IMR-90 (cell line): ENCODE data around the gene SLC4A2. TPM values are rescaled to one million over a fixed set of nuclear protein-coding genes. Genes with fewer than 3 reads are reported as not detected.

Experiments
- ATAC-seq: fragments of 200-7000 bp; cut with Tn5 transposase; 2 replicates; pipeline ENCODE4 v1.9.1; 2020; ENCODE audit warnings: low read depth, mild to moderate bottlenecking, moderate library complexity
- BruUV-seq: library from RNA; stranded (reverse); fragments of 400-500 nt; replicated peaks from 2 replicates; lab custom pipeline; 2021; lab: Mats Ljungman, UMichigan
- CTCF ChIA-PET: fragments of 300-600 bp; formaldehyde crosslinking; extraction: SDS; loops from one replicate; lab custom pipeline; 2021; ENCODE audit warnings: antibody characterized with exemption; lab: Yijun Ruan, JAX
- POLR2A ChIA-PET: fragments of 300-600 bp; sonication (Branson Sonifier 250); formaldehyde crosslinking; loops from one replicate; lab custom pipeline; 2022; ENCODE audit warnings: antibody characterized with exemption; ENCODE audit not compliant: unreplicated experiment; lab: Charles Lee
- DNase-seq: peaks from one replicate; pipeline ENCODE4 v3.0.0; 2013
- H2AFZ ChIP-seq: replicated peaks from 2 replicates; pipeline ENCODE3; 2013; ENCODE audit warnings: low read length, mild to moderate bottlenecking; ENCODE audit not compliant: poor library complexity
- H2AK5ac ChIP-seq: 2 replicates; pipeline ENCODE4 v1.6.1; 2013; ENCODE audit warnings: low read depth, low read length, inconsistent platforms
- H2AK9ac ChIP-seq: replicated peaks from 2 replicates; pipeline ENCODE3; 2013; ENCODE audit warnings: mild to moderate bottlenecking, low read depth, low read length, moderate library complexity; ENCODE audit not compliant: poor library complexity
- H2BK120ac ChIP-seq: 2 replicates; pipeline ENCODE4 v1.6.1; 2013; ENCODE audit warnings: low read depth, low read length, inconsistent platforms
- H2BK15ac ChIP-seq: 3 replicates; pipeline ENCODE4 v1.6.1; 2013; ENCODE audit warnings: low read depth, low read length, inconsistent platforms
- H2BK20ac ChIP-seq: 2 replicates; pipeline ENCODE4 v1.6.1; 2013; ENCODE audit warnings: low read depth, mild to moderate bottlenecking, inconsistent platforms, low read length, moderate library complexity
- H2BK5ac ChIP-seq: 2 replicates; pipeline ENCODE4 v1.6.1; 2013; ENCODE audit warnings: mild to moderate bottlenecking, low read depth, low read length, inconsistent platforms; ENCODE audit not compliant: poor library complexity, severe bottlenecking
- H3K14ac ChIP-seq: replicated peaks from 2 replicates; pipeline ENCODE4 v1.6.1; 2013; ENCODE audit warnings: low read depth, low read length, inconsistent platforms
- H3K18ac ChIP-seq: 2 replicates; pipeline ENCODE4 v1.6.1; 2013; ENCODE audit warnings: low read depth, low read length, control low read depth
- H3K23ac ChIP-seq: 2 replicates; pipeline ENCODE4 v1.6.1; 2013; ENCODE audit warnings: low read depth, low read length, inconsistent platforms
- H3K27ac ChIP-seq: 2 replicates; pipeline ENCODE4 v1.5.1; 2013; ENCODE audit warnings: mild to moderate bottlenecking, control low read depth, low read length; ENCODE audit not compliant: insufficient read depth
- H3K27me3 ChIP-seq: 2 replicates; pipeline ENCODE4 v1.6.1; 2013; ENCODE audit warnings: low read length; ENCODE audit not compliant: control insufficient read depth, insufficient read depth
- H3K36me3 ChIP-seq: 2 replicates; pipeline ENCODE4 v1.6.1; 2013; ENCODE audit warnings: low read length, mixed read lengths; ENCODE audit not compliant: control insufficient read depth, insufficient read depth
- H3K4ac ChIP-seq: 2 replicates; pipeline ENCODE4 v1.6.1; 2013; ENCODE audit warnings: low read depth, low read length, inconsistent platforms
- H3K4me1 ChIP-seq: 2 replicates; pipeline ENCODE4 v1.6.1; 2013; ENCODE audit warnings: low read length, mixed read lengths; ENCODE audit not compliant: control insufficient read depth, insufficient read depth
- H3K4me2 ChIP-seq: 2 replicates; pipeline ENCODE4 v1.6.1; 2013; ENCODE audit warnings: low read depth, mild to moderate bottlenecking, control low read depth, low read length, moderate library complexity
- H3K4me3 ChIP-seq: 2 replicates; pipeline ENCODE4 v1.5.1; 2013; ENCODE audit warnings: low read depth, mild to moderate bottlenecking, control low read depth, low read length, moderate library complexity; ENCODE audit not compliant: insufficient read depth
- H3K56ac ChIP-seq: 2 replicates; pipeline ENCODE4 v1.6.1; 2013; ENCODE audit warnings: low read length, inconsistent platforms; ENCODE audit not compliant: insufficient read depth; ENCODE audit errors: extremely low read depth
- H3K79me1 ChIP-seq, 2 experiments: 2 replicates each; pipeline ENCODE4 v1.6.1; 2013; ENCODE audit warnings: low read length in 2 of 2, inconsistent platforms in 1 of 2, low read depth in 1 of 2
- H3K9ac ChIP-seq: 2 replicates; pipeline ENCODE4 v1.6.1; 2013; ENCODE audit warnings: low read depth, low read length, control low read depth
- H3K9me1 ChIP-seq: 2 replicates; pipeline ENCODE4 v1.6.1; 2013; ENCODE audit warnings: low read length, inconsistent platforms; ENCODE audit not compliant: insufficient read depth
- H3K9me3 ChIP-seq: 2 replicates; pipeline ENCODE4 v1.6.1; 2013; ENCODE audit warnings: low read length; ENCODE audit not compliant: control insufficient read depth, insufficient read depth
- H4K20me1 ChIP-seq: 2 replicates; pipeline ENCODE4 v1.6.1; 2013; ENCODE audit warnings: low read length, inconsistent platforms; ENCODE audit not compliant: insufficient read depth
- H4K5ac ChIP-seq: 2 replicates; pipeline ENCODE4 v1.6.1; 2013; ENCODE audit warnings: mild to moderate bottlenecking, low read depth, low read length, control low read depth
- H4K8ac ChIP-seq, 2 experiments: 2 replicates each; pipeline ENCODE4 v1.6.1; 2013; ENCODE audit warnings: low read depth in 2 of 2, low read length in 2 of 2, control low read depth in 1 of 2, inconsistent platforms in 1 of 2
- H4K91ac ChIP-seq: 2 replicates; pipeline ENCODE4 v1.6.1; 2013; ENCODE audit warnings: low read depth, low read length, inconsistent platforms; ENCODE audit not compliant: insufficient read depth
- BHLHE40 ChIP-seq: fragments of 150-350 bp; IDR thresholded peaks from 2 replicates; pipeline ENCODE4 v1.6.1; 2016; ENCODE audit warnings: mild to moderate bottlenecking, low read depth, low read length
- CHD1 ChIP-seq: IDR thresholded peaks from 2 replicates; pipeline ENCODE4 v1.6.1; 2012; ENCODE audit warnings: low read depth, low read length, improper control_type of control experiment
- FOS ChIP-seq: fragments of 150-350 bp; IDR thresholded peaks from 2 replicates; pipeline ENCODE4 v1.6.1; 2016; ENCODE audit warnings: low read depth, low read length
- MXI1 ChIP-seq: IDR thresholded peaks from 2 replicates; pipeline ENCODE4 v1.6.1; 2012; ENCODE audit warnings: low read depth, mild to moderate bottlenecking, low read length, moderate library complexity, borderline replicate concordance
- NFE2L2 ChIP-seq: fragments of 150-350 bp; IDR thresholded peaks from 2 replicates; pipeline ENCODE4 v1.6.1; 2016; ENCODE audit warnings: low read depth, mild to moderate bottlenecking, low read length
- RCOR1 ChIP-seq: IDR thresholded peaks from 2 replicates; pipeline ENCODE4 v1.6.1; 2012; ENCODE audit warnings: mild to moderate bottlenecking, low read length, improper control_type of control experiment; ENCODE audit not compliant: insufficient replicate concordance
- RFX5 ChIP-seq: IDR thresholded peaks from 2 replicates; pipeline ENCODE4 v1.8.0; 2012; ENCODE audit warnings: low read depth, mild to moderate bottlenecking, low read length, moderate library complexity
- SMC3 ChIP-seq: fragments of 150-350 bp; IDR thresholded peaks from 2 replicates; pipeline ENCODE4 v1.6.1; 2016; ENCODE audit warnings: low read depth, mild to moderate bottlenecking, antibody characterized with exemption, low read length, moderate library complexity
- WGBS, 2 experiments: methylation state at CpG; one replicate each; pipeline versions ENCODE4 v1.1.5 to v1.1.7; 2013; ENCODE audit warnings: missing lambda C conversion rate in 2 of 2; ENCODE audit not compliant: insufficient read length in 1 of 2; ENCODE audit errors: extremely low coverage in 2 of 2; 5-methylcytosine and 5-hydroxymethylcytosine counted together
- dilution Hi-C: fragments of 300-500 bp; cut with HindIII; formaldehyde crosslinking; loops from one replicate; pipeline ENCODE4 v1.14.3; 2018; ENCODE audit warnings: low sequenced_read_pairs; ENCODE audit not compliant: unreplicated experiment
- in situ Hi-C: fragments of 300-500 bp; cut with MboI; formaldehyde crosslinking; loops from 3 replicates; pipeline ENCODE4 v1.14.3; 2019; ENCODE audit warnings: low sequenced_read_pairs, inconsistent platforms, mixed read lengths
- intact Hi-C: fragments of 100-400 bp; cut with micrococcal nuclease; formaldehyde crosslinking; loops from 2 replicates; pipeline ENCODE4 v1.10.0; 2022
- polyA plus RNA-seq, 3 experiments: library from polyadenylated mRNA; depleted of rRNA; stranded (reverse); fragments of >200 nt; gene quantifications; 2 replicates each; pipeline ENCODE4 v1.2.3, GENCODE V29; 2012; ENCODE audit warnings: low replicate concordance in 1 of 3
- total RNA-seq: library from RNA; depleted of rRNA; stranded (reverse); fragments of >200 nt; gene quantifications from 2 replicates; pipeline ENCODE4 v1.2.3, GENCODE V29; 2012
- TF ChIP-seq, protein P1 (sequence below): fragments of 150-350 bp; IDR thresholded peaks from 2 replicates; pipeline ENCODE4 v1.6.1; 2016; ENCODE audit warnings: low read depth, mild to moderate bottlenecking, low read length, moderate library complexity, borderline replicate concordance
- TF ChIP-seq, protein P2 (sequence below): conservative IDR thresholded peaks from 2 replicates; pipeline ENCODE4 v1.5.1; 2012; ENCODE audit warnings: mild to moderate bottlenecking, low read depth, low read length, improper control_type of control experiment

The SLC4A2 gene
- total and polyA plus RNA-seq, 2 of the 4 experiments (the other 2 are of a cell fraction): 29.6 to 91.0 TPM

DNA sequence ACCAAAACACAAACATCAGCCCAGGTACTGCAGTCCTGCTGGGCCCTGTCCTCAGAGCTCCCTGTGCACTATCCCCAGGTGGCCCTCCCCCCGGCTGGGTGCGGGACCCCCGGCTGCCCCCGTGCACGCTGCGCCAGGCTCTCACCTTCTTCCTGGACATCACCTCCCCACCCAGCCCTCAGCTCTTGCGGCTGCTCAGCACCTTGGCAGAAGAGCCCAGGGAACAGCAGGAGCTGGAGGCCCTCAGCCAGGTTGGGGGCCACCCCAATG, 49.4 kb upstream of the SLC4A2 start:
- Histone ChIP-seq H3K4me3 (no peak overlapping the region), H4K91ac (no peak overlapping the region), H3K18ac (no peak overlapping the region), H3K9me1 (no peaks in the 10 kb centered on the region), H2AK9ac (no peak overlapping the region), H3K4me2 (no peak overlapping the region), H3K27ac (no peak overlapping the region), H3K36me3 (no peaks in the 10 kb centered on the region), H3K27me3 (peaks cover 20% of the 10 kb centered on the region), H2AK5ac (no peak overlapping the region), H3K4me1 (peaks cover 9% of the 10 kb centered on the region; the same call in 1 of the 2 replicates), H4K20me1 (no peaks in the 10 kb centered on the region), H3K23ac (no peak overlapping the region), H4K5ac (no peak overlapping the region), H2BK120ac (no peak overlapping the region), H3K4ac (no peak overlapping the region), H2BK5ac (no peak overlapping the region), H2AFZ (peak overlapping the region; percentile 57), H2BK20ac (no peak overlapping the region), H4K8ac (no peak overlapping the region), H2BK15ac (no peak overlapping the region), H3K9me3 (no peaks in the 10 kb centered on the region), H3K14ac (no peak overlapping the region), H3K56ac (no peak overlapping the region), H3K9ac (no peak overlapping the region), H3K79me1 (no peaks in the 10 kb centered on the region)
- POLR2A ChIA-PET: no interaction called here
- BruUV-seq: no TSS peak
- TF ChIP-seq BHLHE40 (no peak), RCOR1 (no peak), SMC3 (no peak), NFE2L2 (no peak), MXI1 (no peak), RFX5 (no peak), FOS (no peak), CHD1 (no peak)
- TF ChIP-seq, protein P1, sequence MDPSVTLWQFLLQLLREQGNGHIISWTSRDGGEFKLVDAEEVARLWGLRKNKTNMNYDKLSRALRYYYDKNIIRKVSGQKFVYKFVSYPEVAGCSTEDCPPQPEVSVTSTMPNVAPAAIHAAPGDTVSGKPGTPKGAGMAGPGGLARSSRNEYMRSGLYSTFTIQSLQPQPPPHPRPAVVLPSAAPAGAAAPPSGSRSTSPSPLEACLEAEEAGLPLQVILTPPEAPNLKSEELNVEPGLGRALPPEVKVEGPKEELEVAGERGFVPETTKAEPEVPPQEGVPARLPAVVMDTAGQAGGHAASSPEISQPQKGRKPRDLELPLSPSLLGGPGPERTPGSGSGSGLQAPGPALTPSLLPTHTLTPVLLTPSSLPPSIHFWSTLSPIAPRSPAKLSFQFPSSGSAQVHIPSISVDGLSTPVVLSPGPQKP: no peak
- TF ChIP-seq, protein P2, sequence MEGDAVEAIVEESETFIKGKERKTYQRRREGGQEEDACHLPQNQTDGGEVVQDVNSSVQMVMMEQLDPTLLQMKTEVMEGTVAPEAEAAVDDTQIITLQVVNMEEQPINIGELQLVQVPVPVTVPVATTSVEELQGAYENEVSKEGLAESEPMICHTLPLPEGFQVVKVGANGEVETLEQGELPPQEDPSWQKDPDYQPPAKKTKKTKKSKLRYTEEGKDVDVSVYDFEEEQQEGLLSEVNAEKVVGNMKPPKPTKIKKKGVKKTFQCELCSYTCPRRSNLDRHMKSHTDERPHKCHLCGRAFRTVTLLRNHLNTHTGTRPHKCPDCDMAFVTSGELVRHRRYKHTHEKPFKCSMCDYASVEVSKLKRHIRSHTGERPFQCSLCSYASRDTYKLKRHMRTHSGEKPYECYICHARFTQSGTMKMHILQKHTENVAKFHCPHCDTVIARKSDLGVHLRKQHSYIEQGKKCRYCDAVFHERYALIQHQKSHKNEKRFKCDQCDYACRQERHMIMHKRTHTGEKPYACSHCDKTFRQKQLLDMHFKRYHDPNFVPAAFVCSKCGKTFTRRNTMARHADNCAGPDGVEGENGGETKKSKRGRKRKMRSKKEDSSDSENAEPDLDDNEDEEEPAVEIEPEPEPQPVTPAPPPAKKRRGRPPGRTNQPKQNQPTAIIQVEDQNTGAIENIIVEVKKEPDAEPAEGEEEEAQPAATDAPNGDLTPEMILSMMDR: no peak
- in situ Hi-C loops: no loop called here
- ATAC-seq: no peak
- CTCF ChIA-PET: no interaction called here
- no peak for DNase-seq
- intact Hi-C loops: loop anchor here (5.0 kb wide), 1 partner anchor 102 kb away; no protein-coding TSS in a partner anchor
- dilution Hi-C loops: no loop called here
- WGBS, 2 experiments: 20% methylated on average over 3 of the region's 7 CpGs; no CpG with 5 or more reads in 1 of the 2 experiments
